NCI-H1436 treated with DMSO at 0.1 percent for 48 hours (cell line): ENCODE data around the gene ABCA9.
"Not testable (repeated sequence)": the region's sequence is repeated elsewhere in the genome, so short reads cannot be mapped to it uniquely, and the experiment has no call there.

Experiments
- DNase-seq: peaks from one replicate; lab custom pipeline; 2025; lab: John Stamatoyannopoulos, UW

Gene ABCA9, protein sequence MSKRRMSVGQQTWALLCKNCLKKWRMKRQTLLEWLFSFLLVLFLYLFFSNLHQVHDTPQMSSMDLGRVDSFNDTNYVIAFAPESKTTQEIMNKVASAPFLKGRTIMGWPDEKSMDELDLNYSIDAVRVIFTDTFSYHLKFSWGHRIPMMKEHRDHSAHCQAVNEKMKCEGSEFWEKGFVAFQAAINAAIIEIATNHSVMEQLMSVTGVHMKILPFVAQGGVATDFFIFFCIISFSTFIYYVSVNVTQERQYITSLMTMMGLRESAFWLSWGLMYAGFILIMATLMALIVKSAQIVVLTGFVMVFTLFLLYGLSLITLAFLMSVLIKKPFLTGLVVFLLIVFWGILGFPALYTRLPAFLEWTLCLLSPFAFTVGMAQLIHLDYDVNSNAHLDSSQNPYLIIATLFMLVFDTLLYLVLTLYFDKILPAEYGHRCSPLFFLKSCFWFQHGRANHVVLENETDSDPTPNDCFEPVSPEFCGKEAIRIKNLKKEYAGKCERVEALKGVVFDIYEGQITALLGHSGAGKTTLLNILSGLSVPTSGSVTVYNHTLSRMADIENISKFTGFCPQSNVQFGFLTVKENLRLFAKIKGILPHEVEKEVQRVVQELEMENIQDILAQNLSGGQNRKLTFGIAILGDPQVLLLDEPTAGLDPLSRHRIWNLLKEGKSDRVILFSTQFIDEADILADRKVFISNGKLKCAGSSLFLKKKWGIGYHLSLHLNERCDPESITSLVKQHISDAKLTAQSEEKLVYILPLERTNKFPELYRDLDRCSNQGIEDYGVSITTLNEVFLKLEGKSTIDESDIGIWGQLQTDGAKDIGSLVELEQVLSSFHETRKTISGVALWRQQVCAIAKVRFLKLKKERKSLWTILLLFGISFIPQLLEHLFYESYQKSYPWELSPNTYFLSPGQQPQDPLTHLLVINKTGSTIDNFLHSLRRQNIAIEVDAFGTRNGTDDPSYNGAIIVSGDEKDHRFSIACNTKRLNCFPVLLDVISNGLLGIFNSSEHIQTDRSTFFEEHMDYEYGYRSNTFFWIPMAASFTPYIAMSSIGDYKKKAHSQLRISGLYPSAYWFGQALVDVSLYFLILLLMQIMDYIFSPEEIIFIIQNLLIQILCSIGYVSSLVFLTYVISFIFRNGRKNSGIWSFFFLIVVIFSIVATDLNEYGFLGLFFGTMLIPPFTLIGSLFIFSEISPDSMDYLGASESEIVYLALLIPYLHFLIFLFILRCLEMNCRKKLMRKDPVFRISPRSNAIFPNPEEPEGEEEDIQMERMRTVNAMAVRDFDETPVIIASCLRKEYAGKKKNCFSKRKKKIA (N-terminal part only)

DNA sequence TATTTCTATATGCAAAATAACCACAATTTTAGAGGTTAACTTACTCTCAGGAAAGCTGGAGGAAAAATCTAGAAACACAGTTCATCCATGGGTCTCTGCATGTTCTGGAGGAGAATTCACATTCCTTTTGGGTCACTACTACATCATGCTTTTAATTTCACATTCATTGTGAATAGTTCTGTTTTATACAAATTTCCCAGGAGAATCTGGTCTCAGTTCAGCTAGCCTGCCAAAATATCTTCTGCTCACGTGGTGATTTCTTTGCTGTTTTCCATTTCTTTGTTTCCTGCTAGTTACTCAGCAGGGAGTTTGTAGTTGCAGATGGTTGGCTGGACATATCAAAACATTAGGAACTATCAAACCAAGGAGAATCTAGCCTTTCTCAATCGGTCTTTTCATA lies at the start of gene ABCA9:
ABCA9 (minus strand) TSS at position 106 of the 400 bp plus-strand sequence. CDS start 9,801 bp downstream, outside the sequence.
- no peak for DNase-seq

DNA sequence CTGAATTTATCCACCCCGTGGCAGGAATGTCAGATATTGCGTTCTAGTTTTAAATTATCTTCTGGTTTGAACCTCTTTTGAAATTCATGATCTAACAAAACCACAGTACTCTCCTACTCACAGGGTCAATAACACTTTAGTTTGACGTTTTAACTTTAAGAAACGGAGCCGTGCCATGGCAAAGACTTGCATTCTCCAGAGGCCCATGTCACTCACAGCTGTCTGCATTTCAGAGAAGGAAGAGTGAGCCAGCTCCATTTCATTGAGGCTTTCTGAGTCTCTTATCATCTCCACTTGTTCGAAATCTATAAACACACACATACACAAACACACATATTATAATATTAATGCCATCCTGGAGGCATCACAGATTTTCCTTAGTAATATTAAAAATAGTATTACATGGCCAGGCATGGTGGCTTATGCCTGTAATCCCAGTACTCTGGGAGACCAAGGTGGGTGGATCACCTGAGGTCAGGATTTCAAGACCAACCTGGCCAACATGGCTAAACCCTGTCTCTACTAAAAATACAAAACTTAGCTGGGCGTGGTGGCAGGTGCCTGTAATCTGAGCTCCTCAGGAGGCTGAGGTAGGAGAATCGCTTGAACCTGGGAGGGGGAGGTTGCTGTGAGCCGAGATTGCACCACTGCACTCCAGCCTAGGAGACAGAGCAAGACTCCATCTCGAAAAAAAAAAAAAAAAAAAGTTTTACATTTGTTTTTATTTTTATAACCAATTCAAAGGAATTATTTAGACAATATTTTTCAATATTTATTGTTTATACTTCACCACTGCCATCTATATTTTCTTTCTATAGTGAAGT lies 45.4 kb upstream of the ABCA9 start:
- no peak for DNase-seq

- no peak for DNase-seq
Measured at GRCh38 chr17:69103557-69104233, 43.0 kb upstream of the ABCA9 start.

DNA sequence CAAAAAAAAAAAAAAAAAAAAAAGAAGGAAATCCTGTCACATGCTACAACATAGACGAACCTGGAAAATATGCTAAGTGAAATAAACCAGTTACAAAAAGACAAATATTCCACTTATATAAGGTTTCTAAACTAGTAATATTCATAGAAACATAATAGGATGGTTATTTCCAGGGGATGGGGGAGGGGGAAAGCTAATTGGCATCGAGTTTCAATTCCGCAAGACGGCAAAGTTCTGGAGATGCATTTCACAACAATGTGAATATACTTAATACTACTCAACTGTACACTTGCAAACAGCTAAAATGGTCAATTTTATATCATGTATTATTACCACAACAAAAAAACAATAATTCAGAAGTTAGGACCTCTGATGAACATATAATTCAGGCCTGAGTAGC lies 37.9 kb upstream of the ABCA9 start:
- DNase-seq, result no peak

GRCh38 chr17:69096541-69096940 lies 35.8 kb upstream of the ABCA9 start:
- DNase-seq, result no peak

GRCh38 chr17:69093995-69094394 lies 33.3 kb upstream of the ABCA9 start:
- DNase-seq, result no peak

DNA sequence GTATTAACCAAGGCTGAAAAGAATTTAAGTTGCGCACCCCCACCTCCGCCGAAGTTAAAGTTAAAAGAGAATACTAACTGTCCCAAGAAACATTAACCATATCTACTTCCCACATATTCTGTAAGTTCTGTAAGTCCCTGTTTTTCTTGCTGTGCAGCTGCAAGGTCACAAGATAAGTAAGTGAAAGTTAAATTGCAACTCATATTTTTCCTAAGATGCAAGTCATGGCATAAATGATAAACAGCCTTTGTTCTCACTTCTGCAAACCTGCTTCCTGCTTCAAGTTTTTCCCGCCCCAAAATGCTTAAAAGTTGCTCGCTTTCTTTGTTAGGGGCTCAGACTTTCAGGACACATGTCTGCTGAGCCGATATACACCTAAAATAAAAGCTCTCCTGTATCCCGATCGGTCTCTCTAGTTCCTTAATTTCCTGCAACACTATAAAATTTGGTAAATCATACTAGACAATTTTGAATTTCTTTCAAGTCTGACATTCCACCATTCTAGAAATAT lies 32.6 kb upstream of the ABCA9 start:
- DNase-seq, result no peak

GRCh38 chr17:69090365-69090764 lies 29.6 kb upstream of the ABCA9 start:
- no peak for DNase-seq

DNA sequence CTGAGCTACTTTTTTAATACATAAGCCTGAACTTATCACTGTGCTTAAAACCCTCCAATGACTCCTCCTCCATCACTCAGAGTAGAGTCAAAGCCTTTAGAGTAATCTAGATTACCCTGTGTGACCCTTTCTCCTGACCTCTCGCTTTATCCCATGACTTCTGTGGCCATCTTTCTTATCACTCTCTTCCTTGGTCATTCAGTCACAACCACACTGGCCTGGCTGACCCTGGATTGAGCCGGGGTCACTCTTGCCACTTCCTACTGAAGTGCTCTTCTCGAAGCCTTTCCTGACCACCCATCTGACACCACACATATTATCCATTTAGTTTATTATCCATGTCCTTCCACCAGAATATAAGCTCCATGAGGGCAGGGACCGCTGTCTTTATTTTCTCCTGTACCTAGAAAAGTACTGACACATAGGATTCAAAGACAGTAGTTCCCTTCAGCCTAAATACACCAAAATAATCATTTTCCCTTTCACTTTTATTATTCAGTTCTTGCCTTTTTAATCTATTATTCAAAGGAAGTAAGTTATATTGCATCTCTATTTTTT lies 28.0 kb upstream of the ABCA9 start:
- DNase-seq, result no peak

DNA sequence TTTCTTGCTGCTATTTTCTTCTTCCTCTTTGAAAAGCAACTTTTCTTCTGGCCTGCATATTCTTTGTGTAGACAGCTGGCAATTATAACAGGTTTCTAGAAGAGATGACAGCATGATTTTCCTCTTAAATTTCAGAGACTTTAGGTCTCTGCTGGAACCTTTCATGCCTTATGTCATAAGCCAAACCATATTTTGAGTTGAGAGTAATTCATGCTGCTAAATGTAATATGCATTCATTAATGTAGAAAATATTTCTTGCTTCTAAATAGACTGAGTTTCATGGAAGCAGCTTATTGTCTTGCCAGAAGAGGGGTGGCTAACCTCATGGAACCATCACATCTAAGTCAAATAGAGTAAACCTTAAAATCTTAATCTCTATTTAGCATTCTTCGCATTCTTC lies 25.9 kb upstream of the ABCA9 start:
- DNase-seq, result no peak

GRCh38 chr17:69084911-69085310 lies 24.2 kb upstream of the ABCA9 start:
- DNase-seq, result no peak

- DNase-seq, result no peak
Measured at GRCh38 chr17:69082696-69083095, 22.0 kb upstream of the ABCA9 start.

- DNase-seq, result no peak
Measured at GRCh38 chr17:69078864-69079263, 18.1 kb upstream of the ABCA9 start.

DNA sequence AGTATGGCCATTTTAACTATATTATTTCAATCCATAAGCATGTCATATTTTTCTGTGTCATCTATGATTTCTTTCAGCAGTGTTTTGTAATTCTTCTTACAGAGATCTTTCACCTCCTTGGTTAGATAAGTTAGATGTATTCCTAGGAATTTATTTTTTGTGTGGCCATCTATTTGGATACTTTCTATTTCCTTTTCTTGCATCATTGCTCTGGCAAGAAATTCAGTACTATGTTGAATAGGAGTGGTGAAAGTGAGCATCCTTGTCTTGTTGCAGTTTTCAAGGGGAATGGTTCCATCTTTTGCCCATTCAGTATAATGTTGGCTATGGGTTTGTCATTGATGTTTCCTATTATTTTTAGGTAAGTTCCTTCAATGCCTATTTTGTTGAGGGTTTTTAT lies 15.1 kb upstream of the ABCA9 start:
- no peak for DNase-seq

GRCh38 chr17:69073392-69073791 lies 12.7 kb upstream of the ABCA9 start:
- not testable (repeated sequence) for DNase-seq

DNA sequence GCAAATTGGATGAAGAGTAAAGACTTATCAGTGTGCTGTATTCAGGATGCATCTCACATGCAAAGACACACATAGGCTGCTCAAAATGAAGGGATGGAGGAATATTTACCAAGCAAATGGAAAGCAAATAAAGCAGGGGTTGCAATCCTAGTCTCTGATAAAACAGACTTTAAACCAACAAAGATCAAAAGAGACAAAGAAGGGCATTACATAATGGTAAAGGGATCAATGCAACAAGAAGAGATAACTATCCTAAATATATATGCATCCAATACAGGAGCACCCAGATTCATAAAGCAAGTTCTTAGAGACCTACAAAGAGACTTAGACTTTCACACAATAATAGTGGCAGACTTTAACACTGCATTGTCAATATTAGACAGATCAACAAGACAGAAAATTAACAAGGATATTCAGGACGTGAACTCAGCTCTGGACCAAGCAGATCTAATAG lies 12.1 kb upstream of the ABCA9 start:
- DNase-seq, result not testable (repeated sequence)

DNA sequence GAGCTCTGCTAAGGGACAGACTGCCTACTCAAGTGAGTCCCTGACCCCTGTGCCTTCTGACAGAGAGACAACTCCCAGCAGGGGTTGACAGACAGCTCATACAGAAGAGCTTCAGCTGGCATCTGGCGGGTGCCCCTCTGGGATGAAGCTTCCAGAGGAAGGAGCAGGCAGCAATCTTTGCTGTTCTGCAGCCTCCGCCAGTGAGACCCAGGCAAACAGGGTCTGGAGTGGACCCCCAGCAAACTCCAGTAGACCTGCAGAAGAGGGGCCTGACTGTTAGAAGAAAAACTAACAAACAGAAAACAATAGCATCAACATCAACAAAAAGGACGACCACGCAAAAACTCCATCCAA lies 10.5 kb upstream of the ABCA9 start:
- not testable (repeated sequence) for DNase-seq

- not testable (repeated sequence) for DNase-seq
Measured at GRCh38 chr17:69070378-69071232, 9.9 kb upstream of the ABCA9 start.

DNA sequence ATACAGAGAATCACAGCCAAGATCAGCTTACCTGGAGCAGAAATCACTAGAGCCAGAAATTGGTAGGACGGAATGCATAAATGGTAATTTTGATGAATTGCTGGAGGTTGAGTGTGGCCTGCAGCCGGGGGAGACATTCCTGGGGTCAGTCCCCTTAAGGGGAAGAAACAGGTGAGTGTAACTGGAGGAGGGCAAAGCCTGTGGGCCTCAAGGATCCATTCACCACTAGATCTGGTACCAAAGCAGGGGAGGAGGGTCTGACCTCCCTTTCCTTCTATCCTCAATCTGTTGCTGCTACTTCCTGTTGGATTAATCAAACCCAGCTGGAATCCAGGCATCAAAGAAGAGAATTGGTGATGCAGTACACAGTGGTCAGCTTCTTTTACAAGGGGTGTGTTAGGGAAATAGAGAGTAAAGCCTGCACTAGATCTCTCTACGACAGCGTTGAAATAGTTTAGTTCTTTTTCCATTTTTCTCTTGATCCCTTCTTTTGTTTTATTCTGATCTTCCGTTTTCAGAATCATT lies 8.6 kb upstream of the ABCA9 start:
- no peak for DNase-seq
